Osteocyte (in vitro differentiated cells): ENCODE results near the gene SMPD4. TPM values are rescaled to one million over a fixed set of nuclear protein-coding genes. Genes with fewer than 3 reads are reported as not detected.
"Not testable (repeated sequence)": the region's sequence is repeated elsewhere in the genome, so short reads cannot be mapped to it uniquely, and the experiment has no call there.

Experiments used
- DNase-seq: peaks from one replicate; pipeline ENCODE4 v3.0.0; 2021; ENCODE audit warnings: mixed read lengths; ENCODE audit not compliant: unreplicated experiment; ENCODE audit errors: extremely low spot score
- H3K27ac Mint-ChIP-seq: one replicate; pipeline ENCODE4 v1.8.0; 2021; ENCODE audit warnings: mild to moderate bottlenecking, mixed read lengths; ENCODE audit not compliant: unreplicated experiment
- H3K27me3 Mint-ChIP-seq: one replicate; pipeline ENCODE4 v1.8.0; 2021; ENCODE audit warnings: mixed read lengths; ENCODE audit not compliant: unreplicated experiment
- H3K36me3 Mint-ChIP-seq: one replicate; pipeline ENCODE4 v1.8.0; 2021; ENCODE audit warnings: mixed read lengths; ENCODE audit not compliant: unreplicated experiment
- H3K4me1 Mint-ChIP-seq: one replicate; pipeline ENCODE4 v1.8.0; 2021; ENCODE audit warnings: mixed read lengths; ENCODE audit not compliant: unreplicated experiment
- H3K4me3 Mint-ChIP-seq: one replicate; pipeline ENCODE4 v1.8.0; 2021; ENCODE audit warnings: mild to moderate bottlenecking, moderate library complexity, mixed read lengths; ENCODE audit not compliant: unreplicated experiment
- H3K9me3 Mint-ChIP-seq: one replicate; pipeline ENCODE4 v1.8.0; 2021; ENCODE audit warnings: mixed read lengths; ENCODE audit not compliant: unreplicated experiment
- total RNA-seq: library from RNA; stranded (reverse); gene quantifications from 2 replicates; pipeline ENCODE4 v1.2.1, GENCODE V29; 2021
- TF ChIP-seq, protein P1 (sequence below): fragments of 200-600 bp; sonication (generic); IDR thresholded peaks from 2 replicates; pipeline ENCODE4 v1.5.0; 2021; ENCODE audit warnings: antibody characterized with exemption, mild to moderate bottlenecking, moderate library complexity

The SMPD4 gene
- total RNA-seq, 1 donor from 2014 or later, result 64.8 TPM

GRCh38 chr2:130154773-130155765 lies 26.3 kb downstream of the SMPD4 start:
- no peaks in the 10 kb centered on the region for H3K9me3 Mint-ChIP-seq
- no peaks in the 10 kb centered on the region for H3K4me1 Mint-ChIP-seq
- DNase-seq, result no peak
- no peak overlapping the region for H3K4me3 Mint-ChIP-seq
- TF ChIP-seq, protein P1, sequence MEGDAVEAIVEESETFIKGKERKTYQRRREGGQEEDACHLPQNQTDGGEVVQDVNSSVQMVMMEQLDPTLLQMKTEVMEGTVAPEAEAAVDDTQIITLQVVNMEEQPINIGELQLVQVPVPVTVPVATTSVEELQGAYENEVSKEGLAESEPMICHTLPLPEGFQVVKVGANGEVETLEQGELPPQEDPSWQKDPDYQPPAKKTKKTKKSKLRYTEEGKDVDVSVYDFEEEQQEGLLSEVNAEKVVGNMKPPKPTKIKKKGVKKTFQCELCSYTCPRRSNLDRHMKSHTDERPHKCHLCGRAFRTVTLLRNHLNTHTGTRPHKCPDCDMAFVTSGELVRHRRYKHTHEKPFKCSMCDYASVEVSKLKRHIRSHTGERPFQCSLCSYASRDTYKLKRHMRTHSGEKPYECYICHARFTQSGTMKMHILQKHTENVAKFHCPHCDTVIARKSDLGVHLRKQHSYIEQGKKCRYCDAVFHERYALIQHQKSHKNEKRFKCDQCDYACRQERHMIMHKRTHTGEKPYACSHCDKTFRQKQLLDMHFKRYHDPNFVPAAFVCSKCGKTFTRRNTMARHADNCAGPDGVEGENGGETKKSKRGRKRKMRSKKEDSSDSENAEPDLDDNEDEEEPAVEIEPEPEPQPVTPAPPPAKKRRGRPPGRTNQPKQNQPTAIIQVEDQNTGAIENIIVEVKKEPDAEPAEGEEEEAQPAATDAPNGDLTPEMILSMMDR, result no peak
- H3K27ac Mint-ChIP-seq, result no peak overlapping the region
- peaks cover 6% of the 10 kb centered on the region for H3K36me3 Mint-ChIP-seq
- no peaks in the 10 kb centered on the region for H3K27me3 Mint-ChIP-seq

- H3K27ac Mint-ChIP-seq, H3K4me1 Mint-ChIP-seq, H3K4me3 Mint-ChIP-seq, DNase-seq, H3K36me3 Mint-ChIP-seq, H3K9me3 Mint-ChIP-seq, H3K27me3 Mint-ChIP-seq: not testable (repeated sequence)
Measured at GRCh38 chr2:130154423-130154770, 27.0 kb downstream of the SMPD4 start.

DNA sequence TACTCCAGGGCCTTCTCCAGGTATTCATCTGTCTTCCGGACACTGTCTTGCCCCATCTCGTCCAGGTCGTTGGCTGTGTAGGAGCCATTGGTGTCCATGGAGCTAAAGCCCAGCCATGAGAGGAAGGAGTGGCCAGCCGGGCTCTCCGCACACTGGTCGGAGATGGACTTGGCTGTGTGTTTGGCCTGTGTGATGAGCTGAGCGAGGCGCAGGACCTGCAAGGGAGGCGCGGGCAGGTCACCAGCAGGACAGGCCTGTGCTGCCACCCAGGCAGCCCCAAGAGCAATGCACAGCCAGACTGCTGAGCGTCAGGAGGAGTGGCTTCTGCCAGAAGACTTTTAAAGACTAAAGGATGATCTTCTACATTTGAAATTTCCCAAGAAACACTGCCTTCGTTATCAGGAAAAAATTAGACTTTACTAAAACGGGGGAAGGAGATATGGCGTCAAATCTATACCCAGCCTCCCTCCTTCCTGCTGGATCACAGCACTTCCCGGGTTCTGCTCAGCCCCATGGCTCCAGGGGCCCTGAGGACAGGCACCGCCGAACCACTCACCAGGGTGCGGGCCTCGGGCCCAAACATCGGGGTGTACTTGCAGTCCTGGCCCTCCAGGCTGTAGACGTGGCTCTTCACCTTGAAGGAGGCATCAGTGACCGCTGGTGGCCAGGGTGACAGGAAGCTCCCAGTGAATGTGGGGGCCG lies 27.5 kb downstream of the SMPD4 start:
- H3K36me3 Mint-ChIP-seq, DNase-seq, H3K27me3 Mint-ChIP-seq, H3K9me3 Mint-ChIP-seq, H3K27ac Mint-ChIP-seq, H3K4me1 Mint-ChIP-seq, H3K4me3 Mint-ChIP-seq: not testable (repeated sequence)

GRCh38 chr2:130152816-130153595 lies 28.4 kb downstream of the SMPD4 start:
- Mint-ChIP-seq H3K27me3 (no peaks in the 10 kb centered on the region), H3K9me3 (no peaks in the 10 kb centered on the region), H3K4me1 (no peaks in the 10 kb centered on the region), H3K36me3 (peaks cover 6% of the 10 kb centered on the region), H3K4me3 (no peak overlapping the region), H3K27ac (no peak overlapping the region)
- TF ChIP-seq, protein P1, result no peak
- no peak for DNase-seq

GRCh38 chr2:130152136-130152815 lies 29.1 kb downstream of the SMPD4 start:
- not testable (repeated sequence) for H3K4me1 Mint-ChIP-seq, H3K36me3 Mint-ChIP-seq, H3K4me3 Mint-ChIP-seq, DNase-seq, H3K27ac Mint-ChIP-seq, H3K9me3 Mint-ChIP-seq, H3K27me3 Mint-ChIP-seq

DNA sequence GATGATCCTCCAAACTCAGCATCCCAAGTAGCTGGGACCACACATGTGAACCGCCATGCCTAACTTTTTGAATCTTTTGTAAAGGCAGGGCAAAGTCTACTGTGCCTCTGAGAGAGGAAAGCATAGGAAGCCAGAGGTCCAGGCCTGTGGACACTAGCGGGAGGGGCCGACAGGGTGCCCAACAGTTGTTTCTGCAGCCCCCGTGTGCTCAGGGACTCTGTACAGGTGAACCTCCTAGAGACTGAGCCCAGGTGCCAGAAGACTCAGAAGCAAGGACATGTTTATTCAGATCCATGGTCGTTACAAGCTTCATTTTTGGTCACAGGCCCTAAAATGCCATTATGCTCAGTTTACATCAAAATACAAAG lies 30.3 kb downstream of the SMPD4 start:
- H3K4me3 Mint-ChIP-seq, DNase-seq: not testable (repeated sequence)

More for the DNA sequence above, 30.3 kb downstream of the SMPD4 start:
- H3K27me3 Mint-ChIP-seq, H3K36me3 Mint-ChIP-seq, H3K9me3 Mint-ChIP-seq, H3K27ac Mint-ChIP-seq, H3K4me1 Mint-ChIP-seq: not testable (repeated sequence)
